Measurements from ENCODE around the gene HNRNPK.

Gene HNRNPK

GRCh38 chr9:83987402-83987791 lies 7.4 kb upstream of the HNRNPK start:
- TF ChIP-seq CTCF (IDR thresholded peaks at IDR 0.05; ENCODE audit: insufficient read depth, low read depth, low read length, missing control alignments) = no peak
- DNase-seq (ENCODE audit: low read depth) = no peak
- no peak overlapping the region for H3K4me3 ChIP-seq (ENCODE audit: low read depth, low read length)

GRCh38 chr9:83986765-83987401 lies 6.9 kb upstream of the HNRNPK start:
- no peak for TF ChIP-seq CTCF (IDR thresholded peaks at IDR 0.05; ENCODE audit: insufficient read depth, low read depth, low read length, missing control alignments)
- no peak overlapping the region for H3K4me3 ChIP-seq (ENCODE audit: low read depth, low read length)
- DNase-seq (ENCODE audit: low read depth) = no peak

- peak overlapping the region; percentile 41 for H3K4me3 ChIP-seq (ENCODE audit: low read depth, low read length)
- no peak for TF ChIP-seq CTCF (IDR thresholded peaks at IDR 0.05; ENCODE audit: insufficient read depth, low read depth, low read length, missing control alignments)
- peak; percentile 21 for DNase-seq (ENCODE audit: low read depth)
These were observed 6.2 kb upstream of the HNRNPK start for GRCh38 chr9:83986195-83986594.

GRCh38 chr9:83981126-83981871 lies 1.3 kb upstream of the HNRNPK start:
- peak overlapping the region; percentile 84 for H3K4me3 ChIP-seq (ENCODE audit: low read depth, low read length)
- no peak for TF ChIP-seq CTCF (IDR thresholded peaks at IDR 0.05; ENCODE audit: insufficient read depth, low read depth, low read length, missing control alignments)
- DNase-seq (ENCODE audit: low read depth) = peak; percentile 60

- DNase-seq (ENCODE audit: low read depth) = peak; percentile 99
- H3K4me3 ChIP-seq (ENCODE audit: low read depth, low read length) = peak within 1 kb of the TSS; percentile 84
- no peak for TF ChIP-seq CTCF (IDR thresholded peaks at IDR 0.05; ENCODE audit: insufficient read depth, low read depth, low read length, missing control alignments)
These were observed 545 bp upstream of the HNRNPK start, which contains the start of gene RMI1 for GRCh38 chr9:83980395-83981125. TSS of gene RMI1 (plus strand) at chr9:83980805. CDS start at chr9:84000987, 20,182 bp downstream.

- H3K4me3 ChIP-seq (ENCODE audit: low read depth, low read length) = peak overlapping the region; percentile 84
- DNase-seq (ENCODE audit: low read depth) = peak; percentile 93
- no peak for TF ChIP-seq CTCF (IDR thresholded peaks at IDR 0.05; ENCODE audit: insufficient read depth, low read depth, low read length, missing control alignments)
These were observed 813 bp downstream of the HNRNPK start for GRCh38 chr9:83978992-83979811.

All from GM12865 (cell line).